GM21723 (cell line): ENCODE data around the gene CES3.
"Not testable (repeated sequence)": the region's sequence is repeated elsewhere in the genome, so short reads cannot be mapped to it uniquely, and the experiment has no call there.

Experiments
- ATAC-seq: cut with Tn5 transposase; IDR thresholded peaks from one replicate; pipeline ENCODE4 v1.9.1; 2021; ENCODE audit warnings: mild to moderate bottlenecking, moderate library complexity; ENCODE audit not compliant: unreplicated experiment

The CES3 gene

GRCh38 chr16:66926171-66926947 is 34.7 kb upstream of the CES3 start:
- ATAC-seq: no peak

GRCh38 chr16:66926961-66927436 is 34.1 kb upstream of the CES3 start:
- ATAC-seq: no peak

- no peak for ATAC-seq
Observed at GRCh38 chr16:66927918-66928649, 33.0 kb upstream of the CES3 start.

GRCh38 chr16:66928702-66929388 is 32.2 kb upstream of the CES3 start:
- no peak for ATAC-seq

GRCh38 chr16:66930189-66930588 is 30.9 kb upstream of the CES3 start:
- no peak for ATAC-seq

- ATAC-seq: no peak
Observed at GRCh38 chr16:66931665-66932064, 29.4 kb upstream of the CES3 start.

DNA sequence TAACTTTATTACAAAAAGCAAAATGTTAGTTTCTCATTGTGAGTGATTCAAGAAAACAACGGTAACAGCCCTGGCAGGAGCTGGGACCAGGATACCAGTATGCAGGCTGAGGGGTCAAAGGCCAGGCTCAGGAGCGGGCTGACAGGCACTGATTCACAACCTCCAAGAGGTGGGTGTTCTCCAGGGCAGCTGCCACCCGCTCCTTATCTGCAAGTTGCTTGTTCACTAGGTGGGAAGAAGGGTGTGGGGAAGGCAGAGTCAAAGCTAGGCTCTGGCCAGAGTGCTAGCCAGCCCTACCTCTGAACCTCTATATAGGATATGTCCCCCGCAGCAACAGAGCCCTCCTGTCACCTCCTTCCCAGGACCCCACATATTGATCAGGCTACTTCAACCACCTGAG is 29.0 kb upstream of the CES3 start:
- ATAC-seq: no peak

GRCh38 chr16:66933776-66934137 is 27.3 kb upstream of the CES3 start:
- ATAC-seq: peak; percentile 8

DNA sequence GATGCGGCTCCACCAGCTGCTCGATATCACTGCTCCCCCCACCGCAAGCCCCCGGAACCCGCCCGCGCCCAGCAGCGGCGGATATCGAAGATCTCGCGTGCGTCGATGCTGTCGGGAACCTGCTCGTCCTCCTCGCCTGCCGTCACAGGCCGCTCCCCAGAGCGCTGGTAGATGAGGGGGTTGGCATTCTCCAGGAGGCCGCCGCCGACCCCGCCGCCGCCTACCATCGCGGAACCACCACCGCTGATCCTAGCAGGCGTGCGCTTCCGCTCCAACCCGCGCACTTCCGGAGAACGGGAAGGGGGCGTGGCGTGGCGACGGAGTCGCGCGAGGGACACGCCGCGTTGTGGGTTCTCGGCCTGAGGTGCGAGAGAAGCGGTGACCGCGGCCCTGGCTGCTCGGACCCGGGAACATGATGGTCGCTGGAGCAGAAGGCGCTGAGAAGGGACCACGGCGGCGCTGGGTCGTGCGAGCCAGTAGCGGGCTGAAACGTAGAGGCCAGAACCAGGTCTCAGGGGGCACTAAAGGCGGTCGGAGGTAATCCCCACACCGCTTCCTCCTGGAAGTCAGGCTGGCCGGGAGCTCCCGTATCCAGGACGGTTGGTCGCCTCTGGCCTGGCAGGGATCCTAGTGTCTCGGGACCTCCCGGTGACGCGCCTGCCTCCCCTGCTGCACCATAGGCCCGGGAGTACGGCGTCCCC is 26.8 kb upstream of the CES3 start, which contains the start of gene CIAO2B:
Gene CIAO2B, minus strand, starts transcription at position 265 of the 701 bp plus-strand sequence. Its CDS starts 38 bp downstream, at position 227.
- peak; percentile 75 for ATAC-seq

DNA sequence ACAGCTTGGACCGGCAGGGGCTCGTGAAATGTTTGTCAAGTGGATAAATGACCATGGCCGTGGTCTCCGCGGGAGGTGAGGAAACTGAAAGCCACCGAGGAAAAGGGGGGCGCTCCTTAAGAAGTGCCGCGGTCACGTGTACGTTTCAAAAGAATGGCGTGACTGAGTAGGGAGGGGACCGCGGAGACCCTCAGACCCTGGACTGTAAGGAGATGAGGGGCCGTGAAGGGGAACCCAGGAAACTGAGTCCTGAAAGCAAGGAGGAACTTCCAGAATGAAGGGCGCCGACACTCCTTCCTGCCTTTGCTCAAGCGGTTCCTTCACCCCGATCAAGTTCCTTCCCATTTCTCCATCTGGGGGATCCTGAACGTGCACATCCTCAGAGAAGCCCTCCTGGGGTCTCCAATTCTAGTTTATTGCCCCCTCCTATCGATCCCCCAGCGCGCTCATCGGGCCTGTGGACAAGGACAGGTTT is 26.2 kb upstream of the CES3 start:
- ATAC-seq: not testable (repeated sequence)

DNA sequence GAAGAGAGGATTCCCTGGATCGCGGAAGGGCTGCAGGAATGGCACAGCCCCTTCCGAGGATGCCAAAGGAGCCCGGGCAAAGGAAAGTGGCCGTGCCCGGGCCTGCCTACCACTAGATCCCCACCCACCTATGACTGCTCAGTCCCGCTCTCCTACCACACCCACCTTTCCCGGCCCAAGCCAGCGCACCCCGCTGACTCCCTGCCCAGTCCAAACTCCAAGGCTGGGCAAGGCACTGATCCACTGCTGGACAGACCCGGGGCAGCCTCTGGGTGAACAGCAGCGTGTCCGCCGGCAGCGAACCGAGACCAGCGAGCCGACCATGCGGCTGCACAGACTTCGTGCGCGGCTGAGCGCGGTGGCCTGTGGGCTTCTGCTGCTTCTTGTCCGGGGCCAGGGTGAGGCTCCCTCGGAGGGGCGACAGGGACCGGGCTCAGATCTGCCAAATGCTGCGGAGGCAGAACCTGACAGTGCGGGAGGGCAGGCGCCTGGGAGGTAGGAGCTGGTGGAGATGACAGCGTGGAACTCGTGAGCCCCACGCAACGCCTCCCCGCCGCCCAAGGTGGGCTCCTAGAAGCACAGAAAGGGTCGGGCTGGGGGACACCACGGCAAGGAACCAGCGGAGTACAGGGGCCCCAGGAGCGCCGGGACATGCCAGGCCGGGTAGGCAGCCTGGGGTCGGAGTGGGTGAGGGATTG is 25.6 kb upstream of the CES3 start, which contains the start of gene CES2:
Gene CES2, plus strand, starts transcription at position 203 of the 698 bp plus-strand sequence. Its CDS starts 120 bp downstream, at position 323.
- no peak for ATAC-seq

- ATAC-seq: no peak
Observed at GRCh38 chr16:66936462-66936861, 24.6 kb upstream of the CES3 start.

DNA sequence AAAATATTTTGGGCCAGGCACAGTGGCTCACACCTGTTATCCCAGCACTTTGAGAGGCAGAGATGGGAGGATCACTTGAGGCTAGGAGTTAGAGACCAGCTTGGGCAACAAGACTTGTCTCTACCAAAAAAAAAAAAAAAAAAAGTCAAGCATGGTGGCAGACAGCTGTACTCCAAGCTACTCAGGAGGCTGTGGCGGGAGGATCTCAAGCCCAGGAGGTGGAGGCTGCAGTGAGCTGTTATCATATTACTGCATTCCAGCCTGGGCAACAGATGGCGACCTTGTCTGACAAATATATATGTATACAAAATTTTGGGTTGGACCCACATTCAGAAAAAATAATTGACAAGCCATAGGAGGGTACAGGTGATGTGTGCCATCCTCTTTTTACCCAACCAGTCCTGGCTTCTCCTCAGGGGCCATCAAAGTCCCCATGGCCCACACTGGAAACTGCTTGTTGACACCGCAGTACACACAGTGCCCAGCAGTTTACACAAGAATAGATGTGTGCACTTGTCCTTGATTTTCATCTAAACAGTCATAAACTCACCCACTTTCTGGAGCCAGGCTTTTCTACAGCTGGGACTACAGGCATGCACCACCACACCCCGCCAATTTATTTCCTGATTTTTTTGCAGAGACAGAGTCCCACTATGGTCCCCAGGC is 24.0 kb upstream of the CES3 start:
- no peak for ATAC-seq

- no peak for ATAC-seq
Observed at GRCh38 chr16:66937725-66938337, 23.2 kb upstream of the CES3 start.

DNA sequence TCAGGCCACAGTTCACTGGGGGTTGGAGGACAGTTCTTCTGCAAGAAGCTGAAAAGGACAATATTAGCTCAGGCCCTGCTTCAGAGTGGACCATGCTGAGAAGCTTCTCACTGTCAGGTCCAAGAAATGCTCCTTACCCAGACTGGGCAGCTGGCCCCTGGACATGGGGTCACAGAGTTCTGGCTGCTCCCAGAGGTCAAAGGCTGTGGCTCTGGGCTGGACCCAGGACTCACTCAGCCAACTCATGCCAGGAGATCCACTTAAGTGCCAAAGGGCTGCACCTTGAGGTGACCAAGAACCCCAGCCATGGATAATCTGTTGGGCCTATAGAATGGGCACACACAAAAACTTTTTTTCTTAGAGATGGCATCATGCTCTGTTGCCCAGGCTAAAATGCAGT is 21.7 kb upstream of the CES3 start:
- no peak for ATAC-seq

DNA sequence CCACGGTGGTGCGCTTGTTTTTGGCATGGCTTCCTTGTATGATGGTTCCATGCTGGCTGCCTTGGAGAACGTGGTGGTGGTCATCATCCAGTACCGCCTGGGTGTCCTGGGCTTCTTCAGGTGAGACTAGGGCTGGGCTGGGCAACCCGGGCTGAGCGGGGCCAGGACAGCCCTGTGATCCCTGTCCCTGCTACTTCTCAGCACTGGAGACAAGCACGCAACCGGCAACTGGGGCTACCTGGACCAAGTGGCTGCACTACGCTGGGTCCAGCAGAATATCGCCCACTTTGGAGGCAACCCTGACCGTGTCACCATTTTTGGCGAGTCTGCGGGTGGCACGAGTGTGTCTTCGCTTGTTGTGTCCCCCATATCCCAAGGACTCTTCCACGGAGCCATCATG is 20.8 kb upstream of the CES3 start:
- no peak for ATAC-seq

- no peak for ATAC-seq
Observed at GRCh38 chr16:66942981-66943380, 18.1 kb upstream of the CES3 start.

- no peak for ATAC-seq
Observed at GRCh38 chr16:66943426-66944053, 17.5 kb upstream of the CES3 start.

DNA sequence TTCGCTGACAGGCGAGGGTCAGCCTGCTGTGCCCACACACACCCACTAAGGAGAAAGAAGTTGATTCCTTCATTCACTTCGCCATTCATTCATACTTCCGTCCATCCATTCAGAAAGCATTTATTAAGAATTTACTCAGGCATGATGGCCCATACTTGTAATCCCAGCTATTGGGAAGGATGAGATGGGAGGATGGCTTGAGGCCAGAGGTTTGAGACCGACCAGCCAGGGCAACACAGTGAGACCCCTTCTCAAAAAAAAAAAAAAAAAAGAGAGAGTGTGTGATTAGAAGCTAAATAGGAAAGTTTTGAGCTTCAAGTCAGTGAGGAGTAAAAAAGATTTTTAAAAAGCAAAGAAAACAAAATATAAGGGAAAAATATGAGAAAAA is 17.0 kb upstream of the CES3 start:
- no peak for ATAC-seq
